Thoracic aorta endothelial cell (primary cell): ENCODE data around the gene RUSF1. TPM values are rescaled to one million over a fixed set of nuclear protein-coding genes. Genes with fewer than 3 reads are reported as not detected.

Source experiments
- total RNA-seq: library from RNA; depleted of rRNA; stranded (reverse); fragments of >200 nt; gene quantifications from 2 replicates; pipeline ENCODE4 v1.2.3, GENCODE V29; 2012

RUSF1 gene
- 25.1 and 40.1 TPM in 2 replicates for total RNA-seq

DNA sequence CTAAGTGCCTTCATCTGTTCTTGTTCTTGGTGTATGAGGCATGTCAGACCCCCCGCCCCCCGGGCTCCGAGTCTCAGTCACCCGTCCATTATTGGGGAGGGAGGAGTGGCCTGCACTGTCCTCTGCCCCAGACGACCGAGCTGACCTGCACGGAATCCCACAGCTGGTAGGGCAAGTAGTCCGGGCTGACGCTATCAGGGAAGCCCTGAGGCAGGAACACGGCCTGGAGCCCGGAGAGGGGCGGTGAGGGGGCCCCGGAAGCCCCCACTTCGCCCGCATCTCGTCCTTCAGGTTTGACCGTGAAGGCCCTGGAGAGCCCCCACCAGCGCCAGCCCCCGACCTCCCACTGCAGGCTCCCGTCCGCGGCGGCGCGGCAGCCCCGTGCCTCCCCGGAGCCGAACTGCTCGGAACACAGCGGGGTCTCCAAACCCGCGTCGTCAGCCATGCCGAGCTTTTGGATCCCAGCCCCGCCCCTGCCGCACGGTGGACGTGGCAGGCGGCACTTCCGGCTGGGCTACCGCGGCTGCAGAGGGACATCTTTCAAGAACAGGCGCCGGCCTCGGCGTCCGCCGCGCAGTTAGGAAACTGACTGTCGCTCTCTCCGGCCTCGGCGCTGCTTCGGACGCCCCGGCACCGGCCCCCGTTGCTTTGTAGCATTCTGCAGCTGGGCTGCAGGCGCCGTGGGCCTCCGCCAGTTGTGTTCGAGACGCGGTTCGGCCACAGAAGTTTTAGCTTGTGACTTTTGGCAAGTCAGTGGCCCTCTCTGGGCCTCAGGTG, at the start of gene RUSF1:
RUSF1 (minus strand) TSS at position 463 of the 777 bp plus-strand sequence; CDS start at position 445, 18 bp downstream.

DNA sequence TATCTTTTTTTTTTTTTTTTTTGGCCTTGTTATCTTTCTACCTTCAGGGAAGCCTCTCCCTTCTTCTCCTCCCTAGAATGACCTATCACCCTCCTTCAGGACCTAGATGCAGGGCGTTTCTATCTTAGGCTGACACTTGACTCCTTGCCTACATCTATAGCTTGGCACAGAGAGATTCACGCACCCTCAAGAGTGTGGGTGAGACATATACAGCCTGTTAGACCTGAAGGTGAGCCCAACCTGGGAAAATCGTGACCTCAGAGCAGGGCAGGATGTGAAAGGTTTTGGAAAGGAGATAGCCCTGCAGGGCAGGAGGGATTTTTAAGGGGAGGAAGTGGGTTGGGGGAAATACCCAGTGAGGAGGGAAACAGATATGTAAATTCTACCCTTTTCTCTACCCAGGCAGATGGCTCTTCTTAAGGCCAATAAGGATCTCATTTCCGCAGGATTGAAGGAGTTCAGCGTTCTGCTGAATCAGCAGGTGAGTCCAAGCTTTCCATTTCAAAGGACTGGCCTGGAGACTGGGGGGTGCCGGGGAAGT, 19.6 kb upstream of the RUSF1 start, which contains the start of gene AHSP:
AHSP (plus strand) TSS at position 167 of the 541 bp plus-strand sequence; CDS start at position 407, 240 bp downstream.

DNA sequence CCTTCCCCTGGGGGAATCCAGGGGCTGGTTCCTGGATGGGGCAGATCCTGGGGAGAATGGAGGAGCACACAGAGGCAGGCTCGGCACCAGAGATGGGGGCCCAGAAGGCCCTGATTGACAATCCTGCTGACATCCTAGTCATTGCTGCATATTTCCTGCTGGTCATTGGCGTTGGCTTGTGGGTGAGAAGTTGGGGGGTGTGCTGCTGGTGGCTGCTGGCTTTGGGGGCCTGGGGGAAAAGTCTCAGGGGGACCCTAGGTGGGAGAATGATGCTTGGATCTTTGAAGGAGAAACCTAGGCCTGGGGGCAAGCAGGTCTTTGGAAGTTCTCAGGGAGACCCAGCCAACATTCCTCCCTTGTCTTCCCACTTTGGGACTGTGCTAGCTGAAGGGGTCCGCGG, 25.1 kb downstream of the RUSF1 start, which contains the start of gene SLC5A2:
SLC5A2 (plus strand) TSS at position 43 of the 400 bp plus-strand sequence; CDS start at position 57, 14 bp downstream.

DNA sequence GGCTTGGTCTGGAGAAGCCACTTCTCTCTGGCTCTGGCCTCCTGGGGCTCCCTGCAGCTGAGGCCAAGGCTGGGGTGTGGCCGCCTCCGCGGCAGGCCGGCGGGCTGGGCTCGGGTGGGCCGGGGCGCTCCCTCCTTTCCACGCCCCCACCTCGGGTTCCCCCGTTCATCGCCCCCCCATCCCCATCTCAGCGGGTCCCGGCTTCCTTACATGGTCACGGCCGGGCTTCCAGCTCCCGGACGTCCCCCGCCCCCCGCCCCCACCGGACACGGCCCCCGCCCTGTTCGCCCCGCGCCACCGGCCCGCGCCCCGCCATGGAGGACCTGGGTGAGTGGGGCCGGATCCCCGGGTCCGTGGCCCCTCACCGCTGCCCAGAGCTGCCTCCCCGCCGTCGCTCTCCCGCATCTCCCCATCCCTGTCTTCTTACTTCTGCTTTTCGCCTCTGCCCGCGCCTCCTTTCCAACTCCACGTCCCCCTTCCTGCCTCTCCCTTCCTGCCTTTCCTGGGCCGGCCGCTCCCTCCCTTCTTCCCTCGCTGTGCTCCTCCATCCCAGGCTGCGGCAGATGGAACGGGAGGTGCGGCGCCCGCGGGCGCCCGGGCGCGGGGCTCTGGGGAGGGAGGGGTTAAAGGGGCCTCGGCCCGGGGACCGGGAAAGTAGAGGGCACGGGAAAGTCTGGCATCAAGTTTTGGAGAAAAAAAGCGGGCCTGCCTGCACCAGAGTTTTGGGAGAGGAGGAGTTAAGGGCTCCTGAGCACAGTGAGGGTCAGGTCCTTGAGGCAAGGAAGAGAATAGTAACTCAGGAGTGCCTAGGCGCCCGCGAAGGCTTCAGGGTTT, 36.1 kb downstream of the RUSF1 start, which contains the start of gene TGFB1I1:
TGFB1I1 (plus strand) TSS at position 278 of the 834 bp plus-strand sequence; CDS start at position 315, 37 bp downstream.

DNA sequence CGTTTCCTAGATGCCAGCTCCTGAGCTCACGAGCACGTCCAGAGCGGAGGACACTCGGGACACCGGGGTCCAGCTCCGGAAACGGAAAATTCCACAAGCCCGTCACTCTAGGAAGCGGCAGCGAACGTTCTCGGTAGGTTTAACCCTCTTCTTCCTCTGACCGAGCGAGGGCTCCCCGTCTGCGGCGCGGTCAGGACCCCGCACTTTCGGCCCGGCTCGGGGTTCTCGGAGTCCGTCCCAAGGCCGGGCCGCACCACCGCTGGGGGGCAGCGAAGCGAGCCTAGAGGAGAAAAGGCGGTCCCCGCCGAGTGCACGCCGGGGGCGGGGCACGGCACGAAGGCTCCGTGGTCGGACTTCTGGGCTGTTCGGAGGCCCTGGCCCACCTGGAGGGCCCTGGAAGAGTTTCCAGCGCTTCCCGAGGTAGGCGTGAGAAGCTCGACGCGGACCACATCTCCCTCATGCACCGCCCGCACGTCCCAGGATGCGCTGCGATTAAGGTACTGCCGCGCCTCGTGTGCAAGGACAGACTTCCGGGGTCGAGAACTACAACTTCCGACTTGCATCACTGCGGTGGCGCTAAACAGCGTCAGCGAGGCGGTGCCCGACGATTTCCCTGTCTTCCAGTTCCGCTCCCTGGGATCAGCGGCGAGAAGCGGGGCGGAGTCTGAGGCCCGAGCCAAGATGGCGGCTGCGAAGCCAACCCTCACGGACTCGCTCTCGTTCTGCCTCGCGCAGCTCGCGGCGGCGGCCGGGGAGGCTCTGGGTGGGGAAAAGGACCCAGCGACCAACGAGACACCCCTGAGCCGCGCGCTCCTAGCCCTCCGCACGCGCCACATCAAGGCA, 49.1 kb downstream of the RUSF1 start, which contains the start of gene ARMC5:
ARMC5 (plus strand) TSS at position 658 of the 843 bp plus-strand sequence; CDS start at position 682, 24 bp downstream.

Other genes with a start within 250 kb of the RUSF1 start
- not detected in 2 replicates for gene ITGAM, start 248.4 kb downstream of the RUSF1 start, total RNA-seq
- gene ITGAX, start 153.2 kb downstream of the RUSF1 start, total RNA-seq, result 0.27 and 2.9 TPM in 2 replicates
- not detected in 2 replicates for gene ITGAD, start 115.1 kb downstream of the RUSF1 start, total RNA-seq
- not detected in 2 replicates for gene COX6A2, start 80.0 kb downstream of the RUSF1 start, total RNA-seq
- 0.13 and 0.14 TPM in 2 replicates for gene ZNF843, start 65.6 kb downstream of the RUSF1 start, total RNA-seq
- gene ARMC5, start 48.9 kb downstream of the RUSF1 start, total RNA-seq, result 18.0 and 21.4 TPM in 2 replicates
- 64.1 and 64.8 TPM in 2 replicates for gene TGFB1I1, start 36.2 kb downstream of the RUSF1 start, total RNA-seq
- 0.07 TPM in 1 of 2 replicates, not detected in the other for gene SLC5A2, start 25.3 kb downstream of the RUSF1 start, total RNA-seq
- not detected in 2 replicates for gene AHSP, start 19.5 kb upstream of the RUSF1 start, total RNA-seq